Fibroblast of skin of left biceps (primary cell): Measurements from ENCODE around the gene GALNT9.
"Not testable (repeated sequence)": the region's sequence is repeated elsewhere in the genome, so short reads cannot be mapped to it uniquely, and the experiment has no call there.

ENCODE experiments used
- DNase-seq, 2 experiments: peaks; one replicate each; pipeline ENCODE4 v3.0.0-alpha.2; 2013; ENCODE audit warnings: low read depth in 2 of 2

GALNT9 gene

DNA sequence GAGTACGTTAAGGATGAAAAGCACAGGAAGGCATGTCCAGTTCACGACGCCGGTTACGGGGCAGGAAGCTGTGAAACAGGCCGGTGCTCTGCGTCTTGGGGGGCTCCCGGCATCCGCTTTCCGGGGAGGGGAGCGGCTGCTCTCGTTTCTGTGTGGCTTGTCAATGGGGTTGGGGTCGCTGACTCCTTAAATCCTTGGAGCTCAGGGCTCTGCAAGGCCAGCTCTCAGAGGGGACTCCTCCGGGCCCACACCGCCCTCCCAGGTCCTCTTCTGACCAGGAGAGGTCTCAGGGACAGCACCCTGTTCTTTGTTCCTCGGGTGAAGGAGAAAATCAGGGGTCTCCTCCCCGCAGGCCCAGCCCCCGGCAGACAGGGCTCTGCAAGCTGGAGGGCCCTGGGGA lies 78.1 kb downstream of the GALNT9 start:
- no peak for DNase-seq

GRCh38 chr12:132250707-132251106 lies 78.7 kb downstream of the GALNT9 start:
- no peak for DNase-seq

DNA sequence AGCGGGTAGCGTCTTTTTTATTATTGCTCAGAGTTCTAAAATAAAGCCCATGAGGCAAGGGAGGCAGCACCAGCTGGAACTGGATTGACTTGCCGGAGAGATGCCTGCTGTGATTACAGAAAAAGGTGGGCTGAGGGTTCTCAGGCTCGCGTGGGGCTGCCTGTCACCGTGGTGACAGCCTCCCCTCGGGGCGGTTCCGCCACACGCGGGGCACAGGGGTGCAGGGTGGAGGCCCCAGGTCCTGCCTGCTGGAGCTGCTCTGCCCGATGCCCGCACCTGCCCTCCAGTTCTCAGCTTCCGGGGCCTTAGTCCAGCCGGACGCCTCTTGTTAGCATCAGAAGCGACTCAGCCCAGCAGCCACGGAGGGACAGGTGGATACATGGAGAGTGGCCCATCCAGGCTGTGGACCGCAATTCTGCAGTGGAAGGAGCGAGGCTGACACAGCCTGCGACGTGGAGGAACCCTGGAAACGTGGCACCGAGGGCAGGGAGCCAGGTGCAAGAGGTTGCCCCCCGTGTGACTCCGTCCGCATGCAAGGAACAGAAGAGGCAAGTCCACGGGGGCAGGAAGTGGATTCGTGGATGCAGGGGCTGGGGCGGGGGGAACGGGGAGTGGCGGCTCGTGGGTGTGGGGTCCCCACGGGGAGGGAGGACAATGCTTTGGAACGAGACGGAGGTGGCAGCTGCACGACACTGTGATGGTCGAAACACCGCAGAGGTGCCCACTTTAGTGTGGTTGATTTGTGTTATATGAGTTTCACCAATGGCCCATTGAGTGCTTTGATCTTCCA lies 79.5 kb downstream of the GALNT9 start:
- DNase-seq, result no peak

GRCh38 chr12:132248453-132249167 lies 80.8 kb downstream of the GALNT9 start:
- DNase-seq, result no peak

GRCh38 chr12:132247718-132248452 lies 81.5 kb downstream of the GALNT9 start:
- no peak for DNase-seq

- DNase-seq, result no peak
Observed at GRCh38 chr12:132246997-132247717, 82.2 kb downstream of the GALNT9 start.

DNA sequence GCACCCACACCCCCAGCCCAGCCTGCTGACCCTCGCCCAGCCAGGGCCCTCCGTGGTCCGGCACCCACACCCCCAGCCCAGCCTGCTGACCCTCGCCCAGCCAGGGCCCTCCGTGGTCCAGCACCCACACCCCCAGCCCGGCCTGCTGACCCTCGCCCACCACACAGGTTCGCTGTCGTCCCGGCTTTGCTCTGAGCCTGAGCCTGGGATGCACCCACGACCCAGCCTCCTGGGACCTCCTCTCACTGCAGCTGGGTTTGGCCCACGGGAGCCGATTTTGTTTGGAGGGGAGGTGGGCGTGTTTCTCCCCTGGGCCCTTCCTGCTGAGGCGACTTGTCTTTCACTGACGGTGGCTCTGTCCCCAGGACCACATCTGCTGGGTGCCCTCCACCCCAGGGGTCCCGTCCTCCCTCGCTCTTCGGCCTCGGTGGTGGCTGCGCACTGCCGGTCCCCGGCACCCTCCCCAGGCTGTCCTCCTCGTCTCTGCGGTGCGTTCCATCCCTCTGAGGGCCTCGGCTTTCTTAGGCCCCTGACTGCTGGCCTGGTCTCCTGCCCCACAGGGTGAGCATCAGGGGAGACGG lies 83.8 kb downstream of the GALNT9 start:
- no peak for DNase-seq

DNA sequence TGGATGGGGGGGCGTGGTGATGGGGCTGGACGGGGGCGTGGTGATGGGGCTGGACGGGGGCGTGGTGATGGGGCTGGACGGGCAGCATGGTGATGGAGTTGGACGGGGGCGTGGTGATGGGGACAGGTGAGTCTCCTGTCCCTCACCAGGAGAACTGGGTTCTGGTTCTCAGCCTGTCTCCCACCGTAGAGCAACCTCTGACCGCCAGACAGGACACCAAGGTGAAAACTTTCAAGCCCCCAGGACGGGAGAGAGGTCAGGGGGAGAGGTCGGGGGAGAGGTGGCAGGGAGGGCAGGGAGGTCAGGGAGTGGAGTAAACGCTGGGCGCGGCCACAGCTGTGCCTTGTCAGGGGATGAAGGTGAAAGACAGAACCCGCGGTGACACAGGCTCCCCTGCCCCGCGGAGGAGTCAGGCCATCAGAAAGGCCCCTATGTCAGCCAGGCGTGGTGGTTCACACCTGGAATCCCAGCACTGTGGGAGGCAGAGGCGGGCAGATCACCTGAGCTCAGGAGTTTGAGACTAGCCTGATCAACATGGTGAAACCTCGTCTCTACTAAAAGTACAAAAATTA lies 84.6 kb downstream of the GALNT9 start:
- no peak for DNase-seq

DNA sequence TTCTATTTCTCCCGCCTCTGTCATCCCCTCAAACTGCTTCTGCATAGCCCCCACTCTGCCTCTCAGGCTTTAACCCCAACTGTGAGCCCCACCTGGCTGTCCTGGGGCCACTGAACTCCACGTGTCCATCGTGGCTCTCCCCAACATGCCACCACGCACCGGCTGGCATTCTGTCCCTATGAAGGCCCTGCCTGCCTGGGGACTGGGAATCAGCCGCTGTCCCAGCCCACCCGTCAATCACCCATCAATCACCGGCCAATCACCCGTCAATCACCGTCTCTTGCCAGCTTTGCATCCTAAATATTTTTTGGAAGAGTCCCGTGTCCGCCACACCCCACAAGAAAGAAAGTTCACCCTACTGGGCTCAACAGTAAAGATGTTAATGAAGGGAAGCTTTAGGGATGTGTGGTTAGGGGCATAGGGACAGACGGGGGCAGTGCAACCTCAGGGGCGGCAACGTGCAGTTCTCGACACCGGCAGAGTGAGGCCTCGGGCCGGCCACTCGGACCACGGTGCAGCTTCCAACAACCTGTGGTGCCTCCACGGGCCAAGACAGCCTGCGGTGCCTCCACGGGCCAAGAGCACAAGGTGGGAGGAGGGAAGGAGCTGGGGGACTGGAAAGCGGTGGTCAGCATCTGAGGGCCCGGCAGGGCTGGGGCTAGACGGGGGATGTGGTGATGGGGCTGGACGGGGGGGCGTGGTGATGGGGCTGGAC lies 85.6 kb downstream of the GALNT9 start:
- DNase-seq, result no peak

- DNase-seq, result not testable (repeated sequence)
Observed at GRCh38 chr12:132243171-132243570, 86.2 kb downstream of the GALNT9 start.

DNA sequence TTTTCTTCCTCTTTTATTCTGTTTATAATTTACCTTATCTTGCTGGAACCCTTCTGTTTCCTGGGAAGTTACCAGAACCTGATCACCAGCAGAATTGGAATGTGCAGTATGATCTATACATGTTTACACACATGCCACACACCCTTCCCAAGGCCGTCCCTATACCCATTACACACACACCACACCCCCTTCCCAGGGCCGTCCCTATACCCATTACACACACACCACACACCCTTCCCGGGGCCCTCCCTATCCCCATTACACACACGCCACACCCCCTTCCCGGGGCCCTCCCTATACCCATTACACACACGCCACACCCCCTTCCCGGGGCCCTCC lies 88.8 kb downstream of the GALNT9 start:
- DNase-seq, result not testable (repeated sequence)

- DNase-seq, result no peak
Observed at GRCh38 chr12:132239796-132240668, 89.4 kb downstream of the GALNT9 start.

DNA sequence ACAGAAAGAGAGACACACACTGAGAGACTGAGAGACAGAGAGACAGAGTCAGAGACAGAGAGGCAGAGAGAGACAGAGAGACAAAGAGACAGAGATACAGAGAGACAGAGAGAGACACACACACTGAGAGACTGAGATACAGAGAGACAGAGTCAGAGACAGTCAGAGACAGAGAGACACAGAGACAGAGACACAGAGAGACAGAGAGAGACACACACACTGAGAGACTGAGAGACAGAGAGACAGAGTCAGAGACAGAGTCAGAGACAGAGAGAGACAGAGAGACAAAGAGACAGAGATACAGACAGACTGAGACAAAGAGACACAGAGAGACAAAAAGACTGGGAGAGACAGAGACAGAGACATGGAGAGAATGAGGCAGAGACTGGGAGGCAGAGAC lies 90.0 kb downstream of the GALNT9 start:
- no peak for DNase-seq

- DNase-seq, result no peak
Observed at GRCh38 chr12:132238884-132239283, 90.5 kb downstream of the GALNT9 start.

DNA sequence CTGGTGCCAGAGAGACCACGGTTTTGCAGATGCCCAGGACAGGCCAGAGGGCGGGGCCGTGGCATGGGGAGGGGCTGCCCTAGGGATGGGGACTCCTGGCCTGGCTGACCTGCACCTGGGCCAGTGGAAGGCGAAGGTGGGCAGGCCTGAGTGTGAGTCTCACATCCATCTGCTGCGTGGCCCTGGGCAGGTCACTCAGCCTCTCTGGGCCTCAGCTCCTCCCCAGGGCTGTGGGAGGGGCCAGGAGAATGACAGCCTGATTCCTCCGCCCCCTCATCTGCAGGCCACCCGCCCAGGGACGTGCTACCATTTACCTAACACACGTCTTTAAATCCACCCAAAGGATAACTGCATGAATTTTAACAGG lies 90.9 kb downstream of the GALNT9 start:
- DNase-seq, result no peak

- DNase-seq, result no peak
Observed at GRCh38 chr12:132237772-132238487, 91.5 kb downstream of the GALNT9 start.

- DNase-seq, result no peak
Observed at GRCh38 chr12:132236930-132237771, 92.2 kb downstream of the GALNT9 start.
